GM12873 (cell line): ENCODE measurements around the gene VLDLR.

ENCODE experiments used
- TF ChIP-seq, protein P1 (sequence below): IDR thresholded peaks from 2 replicates; pipeline ENCODE4 v1.5.1; 2012; ENCODE audit warnings: low read depth, mild to moderate bottlenecking, moderate library complexity, low read length, control low read depth; ENCODE audit not compliant: insufficient read depth; ENCODE audit errors: missing control alignments

VLDLR gene

DNA sequence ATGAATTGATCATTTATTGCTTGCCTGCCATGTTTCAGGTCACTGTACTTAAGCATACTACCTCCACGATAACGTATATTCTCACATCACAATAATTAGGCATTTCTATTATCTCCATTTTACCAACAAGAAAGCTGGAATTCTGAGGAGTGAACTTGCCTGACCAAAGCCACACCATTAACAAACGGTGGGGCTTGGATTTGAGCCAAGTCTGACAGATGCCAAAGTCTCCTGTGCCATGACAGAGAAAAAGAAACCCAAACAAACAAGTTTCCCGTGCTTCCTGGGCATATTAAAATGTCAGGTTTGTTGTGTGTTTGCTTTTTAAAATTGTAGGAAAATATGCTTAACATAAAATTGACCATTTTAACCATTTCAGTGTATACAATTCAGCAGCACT lies 54.9 kb downstream of the VLDLR start:
- TF ChIP-seq, protein P1, sequence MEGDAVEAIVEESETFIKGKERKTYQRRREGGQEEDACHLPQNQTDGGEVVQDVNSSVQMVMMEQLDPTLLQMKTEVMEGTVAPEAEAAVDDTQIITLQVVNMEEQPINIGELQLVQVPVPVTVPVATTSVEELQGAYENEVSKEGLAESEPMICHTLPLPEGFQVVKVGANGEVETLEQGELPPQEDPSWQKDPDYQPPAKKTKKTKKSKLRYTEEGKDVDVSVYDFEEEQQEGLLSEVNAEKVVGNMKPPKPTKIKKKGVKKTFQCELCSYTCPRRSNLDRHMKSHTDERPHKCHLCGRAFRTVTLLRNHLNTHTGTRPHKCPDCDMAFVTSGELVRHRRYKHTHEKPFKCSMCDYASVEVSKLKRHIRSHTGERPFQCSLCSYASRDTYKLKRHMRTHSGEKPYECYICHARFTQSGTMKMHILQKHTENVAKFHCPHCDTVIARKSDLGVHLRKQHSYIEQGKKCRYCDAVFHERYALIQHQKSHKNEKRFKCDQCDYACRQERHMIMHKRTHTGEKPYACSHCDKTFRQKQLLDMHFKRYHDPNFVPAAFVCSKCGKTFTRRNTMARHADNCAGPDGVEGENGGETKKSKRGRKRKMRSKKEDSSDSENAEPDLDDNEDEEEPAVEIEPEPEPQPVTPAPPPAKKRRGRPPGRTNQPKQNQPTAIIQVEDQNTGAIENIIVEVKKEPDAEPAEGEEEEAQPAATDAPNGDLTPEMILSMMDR: no peak

- TF ChIP-seq, protein P1: no peak
These were observed 56.6 kb downstream of the VLDLR start for GRCh38 chr9:2677915-2678889.

DNA sequence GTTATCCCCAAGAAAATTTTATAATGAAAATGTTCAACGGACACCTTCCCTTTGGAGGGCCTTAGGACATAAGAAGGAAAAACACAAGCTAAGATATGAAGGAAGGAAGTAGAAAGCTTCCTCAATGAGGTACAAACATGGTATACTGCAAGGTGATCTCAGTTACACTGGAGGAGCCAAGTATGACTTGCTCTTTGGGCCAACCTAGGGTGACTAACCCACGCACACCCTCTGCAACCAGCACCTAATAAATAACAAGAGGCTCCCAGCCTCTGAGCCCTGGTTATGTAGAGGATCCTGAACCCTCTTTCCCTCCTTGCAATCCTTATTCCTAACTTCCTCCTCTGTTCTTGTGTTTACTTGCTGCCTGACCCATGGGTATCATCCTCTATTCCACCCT lies 57.4 kb downstream of the VLDLR start:
- TF ChIP-seq, protein P1: no peak

DNA sequence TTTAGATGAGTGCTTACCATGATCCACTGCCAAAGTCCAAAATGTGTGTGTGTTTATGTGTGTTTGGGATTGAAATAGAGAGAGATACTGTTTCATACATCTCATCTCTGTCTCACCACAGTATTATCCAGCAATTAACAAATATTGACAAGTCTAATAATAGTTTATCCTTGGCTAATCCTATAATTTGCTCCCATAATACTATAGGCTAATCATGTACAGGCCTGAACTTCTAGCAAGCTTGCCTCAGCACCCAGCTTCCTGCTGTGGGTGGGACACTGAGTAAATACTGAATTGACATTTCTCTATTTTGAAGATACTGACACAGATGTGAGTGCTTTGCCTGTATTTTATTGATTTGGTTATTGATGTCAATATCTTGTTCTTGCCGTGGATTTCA lies 60.4 kb downstream of the VLDLR start:
- TF ChIP-seq, protein P1: no peak

DNA sequence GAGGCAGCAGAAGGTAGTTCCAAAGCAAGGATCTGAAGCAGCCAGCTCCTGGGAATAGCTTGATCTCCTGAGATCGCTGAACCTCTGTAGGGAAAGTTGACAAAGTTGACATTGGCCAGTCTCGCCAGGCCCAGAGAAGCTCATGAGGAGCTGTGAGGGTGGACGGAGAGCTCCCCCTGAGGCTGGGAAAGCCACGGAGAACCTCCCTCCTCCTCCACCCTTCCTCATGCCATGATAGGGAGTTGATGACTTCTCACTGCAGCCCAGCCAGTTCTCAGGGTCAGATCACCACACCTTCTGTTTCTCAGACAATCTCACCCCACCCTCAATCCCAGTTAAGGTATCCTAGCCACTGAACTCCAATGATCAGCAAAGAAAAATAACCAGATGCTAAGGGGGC lies 65.3 kb downstream of the VLDLR start:
- TF ChIP-seq, protein P1: no peak

DNA sequence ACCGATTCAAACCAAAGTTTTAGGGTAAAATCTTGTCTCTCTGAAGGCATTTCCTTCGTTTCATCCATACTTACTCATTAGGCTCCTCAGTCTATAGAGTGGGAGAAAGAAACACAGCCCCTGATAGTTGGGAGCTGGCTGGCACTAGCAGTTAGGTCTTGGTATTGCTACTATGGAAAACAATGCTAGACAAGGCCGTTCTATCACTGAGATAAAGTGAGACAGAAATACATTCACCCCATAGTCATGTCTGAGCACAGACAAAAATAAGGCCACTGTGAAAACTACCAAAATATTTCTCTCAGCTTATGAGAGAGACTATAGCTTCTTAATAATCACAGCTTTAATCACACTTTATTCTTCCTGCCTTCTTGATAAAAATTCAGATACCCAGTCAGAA lies 67.0 kb downstream of the VLDLR start:
- TF ChIP-seq, protein P1: no peak

DNA sequence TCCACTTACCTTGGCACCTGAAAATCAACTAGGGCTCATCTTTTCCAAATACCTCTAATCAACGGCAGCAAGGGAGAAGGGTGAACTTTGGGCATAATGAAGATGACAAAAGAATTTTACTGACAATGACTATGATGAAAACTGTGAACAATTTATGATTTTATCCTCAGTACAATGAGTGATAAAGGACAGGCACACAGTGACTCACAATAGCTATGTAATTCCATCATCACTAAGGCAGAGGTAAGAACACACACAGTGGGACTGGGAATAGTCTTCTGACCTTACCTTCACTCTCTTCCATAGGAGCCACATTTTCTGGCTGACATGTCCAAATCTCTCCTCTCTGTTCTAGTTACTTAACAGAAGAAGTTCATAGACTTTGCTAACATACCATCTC lies 69.6 kb downstream of the VLDLR start:
- TF ChIP-seq, protein P1: no peak
